HG03135 (cell line): Measurements from ENCODE around the gene OSBP2.

Experiments used
- ATAC-seq: cut with Tn5 transposase; IDR thresholded peaks from one replicate; pipeline ENCODE4 v1.9.1; 2021; ENCODE audit warnings: mild to moderate bottlenecking, moderate library complexity; ENCODE audit not compliant: unreplicated experiment

OSBP2 gene

GRCh38 chr22:30830907-30831306 is 136.2 kb downstream of the OSBP2 start:
- no peak for ATAC-seq

GRCh38 chr22:30832407-30832987 is 137.8 kb downstream of the OSBP2 start:
- ATAC-seq: no peak

- ATAC-seq: no peak
Observed at GRCh38 chr22:30833322-30833721, 138.6 kb downstream of the OSBP2 start.

GRCh38 chr22:30837531-30837930 is 142.9 kb downstream of the OSBP2 start:
- no peak for ATAC-seq

GRCh38 chr22:30838111-30838510 is 143.4 kb downstream of the OSBP2 start:
- no peak for ATAC-seq

- no peak for ATAC-seq
Observed at GRCh38 chr22:30841273-30841672, 146.6 kb downstream of the OSBP2 start.

GRCh38 chr22:30843245-30843644 is 148.6 kb downstream of the OSBP2 start:
- ATAC-seq: no peak

- no peak for ATAC-seq
Observed at GRCh38 chr22:30847583-30847982, 152.9 kb downstream of the OSBP2 start.

- ATAC-seq: no peak
Observed at GRCh38 chr22:30855266-30855665, 160.6 kb downstream of the OSBP2 start.

- ATAC-seq: no peak
Observed at GRCh38 chr22:30855677-30856518, 161.2 kb downstream of the OSBP2 start.

- no peak for ATAC-seq
Observed at GRCh38 chr22:30856741-30857502, 162.2 kb downstream of the OSBP2 start.

- no peak for ATAC-seq
Observed at GRCh38 chr22:30857791-30858190, 163.1 kb downstream of the OSBP2 start.

GRCh38 chr22:30858976-30859713 is 164.5 kb downstream of the OSBP2 start:
- ATAC-seq: no peak

GRCh38 chr22:30859714-30860095 is 165.0 kb downstream of the OSBP2 start:
- ATAC-seq: no peak

- ATAC-seq: no peak
Observed at GRCh38 chr22:30860176-30861105, 165.8 kb downstream of the OSBP2 start.

GRCh38 chr22:30861131-30861530 is 166.5 kb downstream of the OSBP2 start:
- ATAC-seq: no peak

- ATAC-seq: no peak
Observed at GRCh38 chr22:30861688-30862552, 167.2 kb downstream of the OSBP2 start.

GRCh38 chr22:30863081-30863833 is 168.6 kb downstream of the OSBP2 start:
- ATAC-seq: no peak
